ENCODE results near the gene C9orf57.
"Not testable (repeated sequence)": the region's sequence is repeated elsewhere in the genome, so short reads cannot be mapped to it uniquely, and the experiment has no call there.

The C9orf57 gene

DNA sequence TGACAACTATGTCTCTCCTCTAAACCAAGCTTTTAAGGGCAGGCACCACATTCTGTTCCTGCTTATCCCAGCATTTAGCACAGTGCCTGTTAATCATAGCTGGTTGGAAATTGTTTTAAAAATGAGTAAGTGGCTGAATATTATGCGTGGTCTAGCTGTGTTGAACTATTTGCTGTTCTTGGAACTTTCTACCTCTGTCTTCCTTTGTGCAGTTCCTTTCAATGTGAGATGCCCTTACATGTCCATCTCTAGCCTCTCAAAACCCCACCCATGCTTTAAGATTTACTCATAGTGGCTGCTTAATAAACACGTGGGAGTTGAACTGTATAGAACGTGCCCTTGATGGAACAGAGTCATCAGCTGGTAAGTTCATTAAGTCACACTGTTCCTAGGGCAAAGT lies 34.5 kb downstream of the C9orf57 start:
- TF ChIP-seq, protein P1, sequence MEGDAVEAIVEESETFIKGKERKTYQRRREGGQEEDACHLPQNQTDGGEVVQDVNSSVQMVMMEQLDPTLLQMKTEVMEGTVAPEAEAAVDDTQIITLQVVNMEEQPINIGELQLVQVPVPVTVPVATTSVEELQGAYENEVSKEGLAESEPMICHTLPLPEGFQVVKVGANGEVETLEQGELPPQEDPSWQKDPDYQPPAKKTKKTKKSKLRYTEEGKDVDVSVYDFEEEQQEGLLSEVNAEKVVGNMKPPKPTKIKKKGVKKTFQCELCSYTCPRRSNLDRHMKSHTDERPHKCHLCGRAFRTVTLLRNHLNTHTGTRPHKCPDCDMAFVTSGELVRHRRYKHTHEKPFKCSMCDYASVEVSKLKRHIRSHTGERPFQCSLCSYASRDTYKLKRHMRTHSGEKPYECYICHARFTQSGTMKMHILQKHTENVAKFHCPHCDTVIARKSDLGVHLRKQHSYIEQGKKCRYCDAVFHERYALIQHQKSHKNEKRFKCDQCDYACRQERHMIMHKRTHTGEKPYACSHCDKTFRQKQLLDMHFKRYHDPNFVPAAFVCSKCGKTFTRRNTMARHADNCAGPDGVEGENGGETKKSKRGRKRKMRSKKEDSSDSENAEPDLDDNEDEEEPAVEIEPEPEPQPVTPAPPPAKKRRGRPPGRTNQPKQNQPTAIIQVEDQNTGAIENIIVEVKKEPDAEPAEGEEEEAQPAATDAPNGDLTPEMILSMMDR (IDR thresholded peaks at IDR 0.05): no peak
- H3K27ac ChIP-seq: no peak overlapping the region
- DNase-seq (ENCODE audit: low spot score): no peak
- H3K4me3 ChIP-seq: no peak overlapping the region

DNA sequence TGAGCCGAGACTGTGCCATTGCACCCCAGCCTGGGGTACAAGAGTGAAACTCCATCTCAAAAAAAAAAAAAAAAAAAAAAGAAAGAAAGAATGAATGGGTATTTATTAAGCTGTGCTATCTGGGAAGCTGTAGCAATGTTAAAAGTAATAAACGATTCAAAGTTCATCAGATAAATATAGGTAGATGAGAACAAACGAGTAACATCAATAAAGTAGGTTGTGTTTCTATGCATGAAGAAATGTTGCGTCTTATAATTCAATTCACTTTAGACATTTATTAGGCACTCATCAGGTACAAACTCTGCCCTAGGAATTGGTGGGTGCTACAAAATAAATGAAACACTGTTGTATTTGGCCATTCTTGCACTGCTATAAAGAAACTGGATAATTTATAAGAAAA lies 36.8 kb downstream of the C9orf57 start:
- Histone ChIP-seq H3K4me3 (no peak overlapping the region), H3K27ac (no peak overlapping the region)
- TF ChIP-seq, protein P1 (IDR thresholded peaks at IDR 0.05): no peak
- DNase-seq (ENCODE audit: low spot score): no peak

GRCh38 chr9:72022841-72023240 lies 37.6 kb downstream of the C9orf57 start:
- DNase-seq (ENCODE audit: low spot score): no peak
- Histone ChIP-seq H3K27ac (no peak overlapping the region), H3K4me3 (no peak overlapping the region)
- TF ChIP-seq, protein P1 (IDR thresholded peaks at IDR 0.05): no peak

- no peak for DNase-seq (ENCODE audit: low spot score)
- H3K4me3 ChIP-seq: no peak overlapping the region
- no peak overlapping the region for H3K27ac ChIP-seq
- TF ChIP-seq, protein P1 (IDR thresholded peaks at IDR 0.05): no peak
Measured at GRCh38 chr9:72013292-72013760, 47.1 kb downstream of the C9orf57 start.

- Histone ChIP-seq H3K27ac (no peak overlapping the region), H3K4me3 (no peak overlapping the region)
- TF ChIP-seq, protein P1 (IDR thresholded peaks at IDR 0.05): no peak
- DNase-seq (ENCODE audit: low spot score): no peak
Measured at GRCh38 chr9:72012646-72013045, 47.8 kb downstream of the C9orf57 start.

DNA sequence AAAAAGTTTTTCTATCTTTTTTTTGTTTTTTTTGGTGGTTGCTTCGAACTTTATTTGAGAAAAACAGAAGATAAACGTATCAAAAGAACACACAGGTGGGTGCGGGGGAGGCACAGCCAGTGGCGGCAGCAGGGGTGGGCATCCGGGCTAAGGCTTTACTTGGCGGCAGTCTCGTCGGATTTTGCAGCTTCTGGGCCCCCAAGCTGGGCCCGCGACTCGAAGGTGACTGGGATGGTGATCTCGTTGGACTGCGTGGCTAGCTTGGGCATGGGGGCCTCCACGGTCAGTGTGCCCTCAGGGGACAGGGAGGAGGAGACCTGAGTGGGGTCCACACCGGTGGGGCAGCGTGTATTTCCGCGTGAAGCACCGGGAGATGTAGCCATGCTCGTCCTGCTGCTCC lies 52.7 kb downstream of the C9orf57 start:
- not testable (repeated sequence) for H3K4me3 ChIP-seq; H3K27ac ChIP-seq; DNase-seq (ENCODE audit: low spot score)

DNA sequence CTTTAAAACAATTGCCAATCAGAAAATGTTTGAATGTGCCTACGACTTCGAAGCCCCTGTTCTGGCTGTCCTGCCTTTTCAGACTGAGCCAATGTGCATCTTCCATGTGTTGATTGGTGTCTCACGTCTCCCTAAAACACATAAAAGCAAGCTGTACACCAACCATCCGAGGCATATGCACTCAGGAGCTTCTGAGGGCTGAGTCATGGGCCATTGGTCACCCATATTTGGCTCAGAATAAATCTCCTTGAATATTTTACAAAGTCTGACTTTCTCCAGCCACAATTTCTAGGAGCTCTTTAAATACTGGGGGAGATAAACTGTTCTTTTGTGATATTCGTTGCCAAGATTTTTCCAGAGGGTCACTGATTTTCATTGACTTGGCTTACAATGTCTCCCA lies 53.9 kb downstream of the C9orf57 start:
- DNase-seq (ENCODE audit: low spot score): no peak
- TF ChIP-seq, protein P1 (IDR thresholded peaks at IDR 0.05): no peak
- Histone ChIP-seq H3K27ac (no peak overlapping the region), H3K4me3 (no peak overlapping the region)

GRCh38 chr9:72005451-72005850 lies 55.0 kb downstream of the C9orf57 start:
- DNase-seq (ENCODE audit: low spot score): no peak
- TF ChIP-seq, protein P1 (IDR thresholded peaks at IDR 0.05): no peak
- Histone ChIP-seq H3K4me3 (no peak overlapping the region), H3K27ac (no peak overlapping the region)
